Astrocyte (in vitro differentiated cells and primary cell): ENCODE measurements around the gene INTS6L. TPM values are rescaled to one million over a fixed set of nuclear protein-coding genes. Genes with fewer than 3 reads are reported as not detected.
A peak's percentile ranks its signal among the peaks of the same experiment; 100 is the strongest.

ENCODE experiments used
- DNase-seq: peaks from one replicate; pipeline ENCODE4 v3.0.0-alpha.2; 2010; ENCODE audit warnings: low read depth
- FAIRE-seq: peaks from 2 replicates; lab custom pipeline; 2011; peaks lifted over from hg19 to GRCh38; lab: Jason Lieb, UNC
- H2AFZ ChIP-seq: 2 replicates; pipeline ENCODE4 v1.6.0; 2012; ENCODE audit warnings: low read depth, low read length, inconsistent platforms
- H3K27ac ChIP-seq: 2 replicates; pipeline ENCODE4 v1.5.1; 2011; ENCODE audit warnings: low read depth, low read length, inconsistent platforms
- H3K27me3 ChIP-seq: 2 replicates; pipeline ENCODE4 v1.6.0; 2011; ENCODE audit warnings: low read length, inconsistent platforms; ENCODE audit not compliant: insufficient read depth
- H3K36me3 ChIP-seq: 2 replicates; pipeline ENCODE4 v1.5.1; 2011; ENCODE audit warnings: low read length, inconsistent platforms; ENCODE audit not compliant: insufficient read depth
- H3K4me1 ChIP-seq: 2 replicates; pipeline ENCODE4 v1.5.1; 2011; ENCODE audit warnings: low read length, inconsistent platforms; ENCODE audit not compliant: insufficient read depth
- H3K4me2 ChIP-seq: 2 replicates; pipeline ENCODE4 v1.6.0; 2012; ENCODE audit warnings: low read length, inconsistent platforms
- H3K4me3 ChIP-seq: 2 replicates; pipeline ENCODE4 v1.5.1; 2011; ENCODE audit warnings: low read depth, mild to moderate bottlenecking, low read length, inconsistent platforms; ENCODE audit not compliant: insufficient read depth
- H3K79me2 ChIP-seq: 2 replicates; pipeline ENCODE4 v1.6.0; 2012; ENCODE audit warnings: mild to moderate bottlenecking, low read length, inconsistent platforms; ENCODE audit not compliant: insufficient read depth
- H3K9ac ChIP-seq: 2 replicates; pipeline ENCODE4 v1.6.0; 2012; ENCODE audit warnings: mild to moderate bottlenecking, low read length, inconsistent platforms
- H3K9me3 ChIP-seq: 2 replicates; pipeline ENCODE4 v1.5.1; 2012; ENCODE audit warnings: low read depth, mild to moderate bottlenecking, low read length, inconsistent platforms; ENCODE audit not compliant: insufficient read depth
- H4K20me1 ChIP-seq: 2 replicates; pipeline ENCODE4 v1.6.0; 2012; ENCODE audit warnings: low read length, inconsistent platforms; ENCODE audit not compliant: insufficient read depth
- H3K27ac Mint-ChIP-seq: one replicate; pipeline ENCODE4 v1.8.0; 2021; ENCODE audit warnings: mild to moderate bottlenecking, mixed read lengths; ENCODE audit not compliant: unreplicated experiment
- H3K27me3 Mint-ChIP-seq: one replicate; pipeline ENCODE4 v1.8.0; 2021; ENCODE audit warnings: low read depth, mixed read lengths; ENCODE audit not compliant: unreplicated experiment
- H3K36me3 Mint-ChIP-seq: one replicate; pipeline ENCODE4 v1.8.0; 2021; ENCODE audit warnings: low read depth, mixed read lengths; ENCODE audit not compliant: unreplicated experiment
- H3K4me1 Mint-ChIP-seq: one replicate; pipeline ENCODE4 v1.8.0; 2021; ENCODE audit warnings: low read depth, mixed read lengths; ENCODE audit not compliant: unreplicated experiment
- H3K4me3 Mint-ChIP-seq: one replicate; pipeline ENCODE4 v1.8.0; 2021; ENCODE audit warnings: mild to moderate bottlenecking, moderate library complexity, mixed read lengths; ENCODE audit not compliant: unreplicated experiment
- H3K9me3 Mint-ChIP-seq: one replicate; pipeline ENCODE4 v1.8.0; 2021; ENCODE audit warnings: mild to moderate bottlenecking, mixed read lengths; ENCODE audit not compliant: unreplicated experiment
- CTCF ChIP-seq: IDR thresholded peaks from 2 replicates; pipeline ENCODE4 v1.5.1; 2011; ENCODE audit warnings: low read depth, mild to moderate bottlenecking, inconsistent platforms, low read length, moderate library complexity; ENCODE audit not compliant: insufficient read depth
- EZH2 ChIP-seq: IDR thresholded peaks from 2 replicates; pipeline ENCODE4 v1.6.1; 2012; ENCODE audit warnings: mild to moderate bottlenecking, low read length, inconsistent platforms; ENCODE audit not compliant: insufficient read depth
- total RNA-seq: library from RNA; stranded (reverse); gene quantifications from 2 replicates; pipeline ENCODE4 v1.2.1, GENCODE V29; 2021

Gene INTS6L
- total RNA-seq, 1 donor from 2014 or later, result 7.5 TPM

GRCh38 chrX:135543924-135544323, 23.5 kb downstream of the INTS6L start:
- H3K4me2 ChIP-seq, result no peak overlapping the region
- FAIRE-seq, result peak; percentile 39
- H3K9ac ChIP-seq, result no peak overlapping the region
- Mint-ChIP-seq H3K27me3 (no peaks in the 10 kb centered on the region), H3K36me3 (no peaks in the 10 kb centered on the region), H3K4me1 (no peaks in the 10 kb centered on the region), H3K4me3 (no peak overlapping the region), H3K9me3 (no peaks in the 10 kb centered on the region), H3K27ac (no peak overlapping the region)
- H4K20me1 ChIP-seq, result no peaks in the 10 kb centered on the region
- H3K4me3 ChIP-seq, result no peak overlapping the region
- no peaks in the 10 kb centered on the region for H3K4me1 ChIP-seq
- TF ChIP-seq CTCF (no peak), EZH2 (no peak)
- H2AFZ ChIP-seq, result no peak overlapping the region
- H3K9me3 ChIP-seq, result no peaks in the 10 kb centered on the region
- no peaks in the 10 kb centered on the region for H3K36me3 ChIP-seq
- no peaks in the 10 kb centered on the region for H3K27me3 ChIP-seq
- no peak overlapping the region for H3K27ac ChIP-seq
- no peaks in the 10 kb centered on the region for H3K79me2 ChIP-seq
- DNase-seq, result no peak

DNA sequence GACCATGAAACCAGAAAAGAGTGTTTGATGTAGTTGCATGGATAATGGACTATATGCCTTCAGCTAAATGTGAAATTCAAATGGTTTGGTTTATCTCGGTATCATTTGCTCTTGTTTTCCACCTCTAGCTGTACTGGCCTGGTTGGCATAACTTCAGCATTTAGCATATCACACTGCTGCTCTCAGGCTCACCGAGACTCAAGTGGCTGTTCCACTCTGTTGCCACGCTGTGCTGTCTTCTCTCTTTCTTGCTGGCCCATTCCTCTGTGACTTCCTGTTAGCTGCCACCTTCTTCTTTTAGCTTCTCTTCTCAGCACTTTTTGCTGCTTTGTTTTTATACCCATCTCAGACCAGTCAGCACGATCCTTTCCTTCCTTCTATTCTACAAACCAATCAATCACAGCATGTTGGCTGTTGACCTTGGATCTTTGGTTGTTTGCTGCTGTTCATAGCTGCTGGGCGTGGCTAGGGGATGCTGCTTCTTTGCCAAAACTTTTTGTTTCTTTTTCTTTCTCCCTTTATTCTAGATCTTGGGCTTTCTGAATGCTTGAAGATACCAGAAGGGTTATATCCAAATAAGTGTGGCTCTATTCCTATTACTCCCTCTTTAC, 24.0 kb downstream of the INTS6L start:
- Histone ChIP-seq H3K4me1 (no peaks in the 10 kb centered on the region), H3K4me2 (no peak overlapping the region), H2AFZ (no peak overlapping the region), H3K27me3 (no peaks in the 10 kb centered on the region), H3K4me3 (no peak overlapping the region), H4K20me1 (no peaks in the 10 kb centered on the region), H3K27ac (no peak overlapping the region), H3K9ac (no peak overlapping the region), H3K79me2 (no peaks in the 10 kb centered on the region), H3K9me3 (no peaks in the 10 kb centered on the region), H3K36me3 (no peaks in the 10 kb centered on the region)
- peak; percentile 60 for FAIRE-seq
- H3K4me3 Mint-ChIP-seq, result no peak overlapping the region
- no peaks in the 10 kb centered on the region for H3K9me3 Mint-ChIP-seq
- H3K36me3 Mint-ChIP-seq, result no peaks in the 10 kb centered on the region
- H3K27me3 Mint-ChIP-seq, result no peaks in the 10 kb centered on the region
- no peak for DNase-seq
- no peak overlapping the region for H3K27ac Mint-ChIP-seq
- no peaks in the 10 kb centered on the region for H3K4me1 Mint-ChIP-seq
- TF ChIP-seq EZH2 (no peak), CTCF (no peak)

DNA sequence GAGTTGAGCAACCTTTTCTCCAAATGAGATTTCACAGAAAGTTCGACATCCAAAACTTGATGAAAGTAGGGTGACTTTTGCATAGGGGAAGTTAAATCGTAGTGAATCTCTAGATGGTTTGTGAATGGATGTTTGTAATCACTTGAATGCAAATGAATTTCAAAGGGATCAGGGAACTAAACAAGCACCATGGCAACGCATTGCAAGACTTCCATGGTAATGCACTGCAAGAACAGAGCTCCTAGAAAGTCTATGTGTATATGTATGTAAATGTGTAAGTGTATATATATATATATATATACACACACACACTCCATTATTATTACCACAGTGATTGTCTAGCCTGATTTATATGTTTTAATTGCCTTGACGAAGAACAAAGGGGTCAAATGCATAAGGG, 27.3 kb downstream of the INTS6L start:
- Histone ChIP-seq H3K4me3 (no peak overlapping the region), H4K20me1 (no peaks in the 10 kb centered on the region), H3K79me2 (no peaks in the 10 kb centered on the region), H3K27me3 (no peaks in the 10 kb centered on the region), H3K36me3 (no peaks in the 10 kb centered on the region), H3K4me2 (no peak overlapping the region), H2AFZ (no peak overlapping the region), H3K27ac (no peak overlapping the region), H3K4me1 (no peaks in the 10 kb centered on the region), H3K9ac (no peak overlapping the region), H3K9me3 (no peaks in the 10 kb centered on the region)
- TF ChIP-seq CTCF (no peak), EZH2 (no peak)
- no peak overlapping the region for H3K27ac Mint-ChIP-seq
- H3K27me3 Mint-ChIP-seq, result no peaks in the 10 kb centered on the region
- no peak overlapping the region for H3K4me3 Mint-ChIP-seq
- no peaks in the 10 kb centered on the region for H3K4me1 Mint-ChIP-seq
- FAIRE-seq (no peak), DNase-seq (no peak)
- H3K36me3 Mint-ChIP-seq, result no peaks in the 10 kb centered on the region
- H3K9me3 Mint-ChIP-seq, result no peaks in the 10 kb centered on the region
